IPS-18c (cell line): ENCODE measurements around the gene HMX1.

Experiments
- H3K4me3 ChIP-seq: 2 replicates; pipeline ENCODE4 v1.7.0; 2013; ENCODE audit warnings: low read depth, mild to moderate bottlenecking, low read length, moderate library complexity; ENCODE audit not compliant: insufficient read depth
- H3K9me3 ChIP-seq: one replicate; pipeline ENCODE4 v1.6.1; 2013; ENCODE audit warnings: mild to moderate bottlenecking, low read length, moderate library complexity; ENCODE audit not compliant: control insufficient read depth, insufficient read depth

Gene HMX1

GRCh38 chr4:8897251-8898167 is 25.9 kb upstream of the HMX1 start:
- Histone ChIP-seq H3K4me3 (no peak overlapping the region), H3K9me3 (peaks cover 4% of the 10 kb centered on the region)

DNA sequence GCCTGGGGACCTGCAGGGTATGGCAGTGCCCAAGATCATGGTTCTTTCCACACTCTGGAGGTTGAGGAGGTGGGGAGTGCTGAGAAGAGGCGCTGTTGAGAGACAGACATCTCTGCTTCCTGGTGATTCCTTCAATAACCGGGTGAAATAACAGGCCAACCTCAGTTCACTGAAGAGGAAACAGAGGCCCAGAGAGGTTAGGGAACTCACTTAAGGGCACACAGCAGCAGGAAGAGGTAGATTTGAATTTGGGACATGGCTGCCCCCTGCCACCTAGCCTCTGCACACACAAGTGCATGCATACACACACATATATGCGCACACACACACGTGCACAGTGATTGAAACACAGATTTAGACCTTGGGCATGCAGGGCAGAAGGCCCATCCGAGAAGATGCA is 24.9 kb upstream of the HMX1 start:
- Histone ChIP-seq H3K4me3 (no peak overlapping the region), H3K9me3 (peaks cover 4% of the 10 kb centered on the region)

- Histone ChIP-seq H3K4me3 (no peak overlapping the region), H3K9me3 (peaks cover 4% of the 10 kb centered on the region)
Measured at GRCh38 chr4:8896071-8896470, 24.4 kb upstream of the HMX1 start.

- no peak overlapping the region for H3K4me3 ChIP-seq
- peaks cover 4% of the 10 kb centered on the region for H3K9me3 ChIP-seq
Measured at GRCh38 chr4:8895295-8895694, 23.7 kb upstream of the HMX1 start.

- Histone ChIP-seq H3K4me3 (peak overlapping the region; percentile 49; the same call in 1 of the 2 replicates), H3K9me3 (peaks cover 2% of the 10 kb centered on the region)
Measured at GRCh38 chr4:8894424-8894816, 22.8 kb upstream of the HMX1 start.

GRCh38 chr4:8893624-8894423 is 22.2 kb upstream of the HMX1 start:
- peak overlapping the region; percentile 49 for H3K4me3 ChIP-seq
- peaks cover 2% of the 10 kb centered on the region for H3K9me3 ChIP-seq

DNA sequence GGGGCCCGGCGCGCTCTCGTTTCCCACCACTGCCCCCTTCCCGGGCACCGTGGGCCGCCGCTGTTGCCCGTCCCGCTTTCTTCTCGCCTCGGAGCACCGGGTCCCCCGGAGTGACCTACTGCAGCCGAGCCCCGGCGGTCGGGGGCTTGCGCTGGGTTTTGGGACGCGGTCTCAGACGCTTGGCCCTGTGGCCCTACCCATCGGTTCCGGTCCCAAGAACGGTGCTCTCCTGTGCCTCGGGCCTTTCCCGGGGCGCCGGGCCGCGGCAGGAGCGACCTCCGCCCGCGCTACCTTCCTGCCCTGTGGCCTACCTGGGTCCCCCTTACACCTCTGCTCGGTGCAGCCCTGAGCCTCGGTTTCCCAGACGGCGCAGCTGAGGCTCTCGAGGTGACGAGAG is 21.6 kb upstream of the HMX1 start:
- peak overlapping the region; percentile 49 for H3K4me3 ChIP-seq

DNA sequence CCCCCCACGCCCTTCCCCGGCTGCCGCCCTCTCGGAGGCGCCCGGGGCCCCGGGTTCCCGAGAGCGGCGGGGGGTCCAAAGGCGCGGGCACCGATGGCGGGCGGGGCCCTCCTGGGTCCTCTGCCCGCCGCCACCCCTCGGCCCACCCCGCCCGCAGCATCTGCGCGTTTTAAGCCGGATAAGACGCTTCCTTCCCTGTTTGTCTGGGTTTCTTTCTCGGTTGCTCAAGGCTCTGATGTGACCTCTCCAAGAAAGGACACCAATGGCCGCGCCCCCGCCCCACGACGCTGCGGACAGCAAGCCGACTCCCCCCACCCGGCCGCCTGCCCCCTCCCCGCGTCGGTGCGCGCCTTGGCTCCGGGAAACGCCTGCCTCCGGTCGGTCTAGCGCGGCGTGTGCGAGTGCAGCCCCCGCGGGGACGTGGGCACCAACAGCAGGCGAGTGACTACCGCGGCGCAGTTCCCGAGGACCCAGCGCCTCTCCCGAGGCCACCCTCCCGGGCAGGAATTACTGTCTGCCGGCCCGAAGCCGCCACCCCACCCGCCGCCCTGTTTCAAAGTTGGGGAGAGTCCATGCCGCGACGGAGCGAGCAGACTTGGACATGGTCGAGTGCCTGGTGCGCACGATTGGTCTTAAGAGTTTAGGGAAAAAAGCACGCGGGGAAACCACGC is 21.1 kb upstream of the HMX1 start:
- H3K4me3 ChIP-seq: peak overlapping the region; percentile 49; the same call in 1 of the 2 replicates

More for the DNA sequence above, 21.6 kb upstream of the HMX1 start:
- H3K9me3 ChIP-seq: no peaks in the 10 kb centered on the region

DNA sequence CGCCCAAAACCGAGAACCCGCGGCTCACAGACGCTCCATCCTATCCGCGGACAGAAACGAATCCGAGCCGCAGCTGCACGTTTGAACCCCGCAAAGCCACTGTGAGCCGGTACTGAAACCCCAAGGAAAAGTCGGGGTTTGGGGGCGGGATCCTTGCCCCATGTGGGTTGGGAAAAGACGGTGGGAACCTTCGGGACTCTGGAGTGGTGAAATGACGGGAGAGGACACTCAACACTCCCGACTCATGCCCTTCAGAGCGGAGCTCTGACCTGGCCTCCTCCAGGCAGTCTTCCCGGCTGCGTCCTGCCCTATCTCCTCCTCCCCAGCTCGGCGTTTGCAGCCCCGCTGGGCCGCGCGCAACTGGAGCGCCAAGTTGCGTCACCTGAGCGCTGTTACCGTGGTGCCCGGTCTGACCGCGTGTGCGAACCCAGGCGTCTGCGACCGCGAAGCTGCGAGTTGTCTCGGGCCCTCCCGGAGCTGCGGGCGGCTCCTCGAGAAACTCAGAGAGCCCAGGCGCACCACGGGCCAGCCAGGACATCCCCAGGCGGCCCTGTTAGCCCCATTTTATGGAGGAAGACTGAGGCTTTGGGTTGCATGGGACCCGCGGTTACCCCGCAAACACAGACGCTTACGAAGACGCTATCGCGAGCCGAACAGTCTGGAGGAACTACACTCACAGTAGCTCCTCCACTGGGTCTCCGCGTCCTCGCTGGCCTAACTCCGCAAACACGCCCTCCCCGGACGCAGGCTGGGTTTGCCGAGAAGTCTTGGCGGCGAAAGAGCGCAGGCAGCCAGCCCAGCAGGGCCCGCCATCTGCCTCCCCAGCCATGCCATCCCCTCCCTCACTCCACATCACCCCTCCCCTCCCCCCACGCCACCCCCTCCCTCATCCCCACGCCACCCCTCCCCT is 20.3 kb upstream of the HMX1 start:
- Histone ChIP-seq H3K4me3 (peak overlapping the region; percentile 25), H3K9me3 (peaks cover 2% of the 10 kb centered on the region)

More for the DNA sequence above, 21.1 kb upstream of the HMX1 start:
- H3K9me3 ChIP-seq: no peaks in the 10 kb centered on the region

- H3K9me3 ChIP-seq: peaks cover 2% of the 10 kb centered on the region
- no peak overlapping the region; the same call in none of the 2 replicates for H3K4me3 ChIP-seq
Measured at GRCh38 chr4:8891255-8891645, 19.6 kb upstream of the HMX1 start.

DNA sequence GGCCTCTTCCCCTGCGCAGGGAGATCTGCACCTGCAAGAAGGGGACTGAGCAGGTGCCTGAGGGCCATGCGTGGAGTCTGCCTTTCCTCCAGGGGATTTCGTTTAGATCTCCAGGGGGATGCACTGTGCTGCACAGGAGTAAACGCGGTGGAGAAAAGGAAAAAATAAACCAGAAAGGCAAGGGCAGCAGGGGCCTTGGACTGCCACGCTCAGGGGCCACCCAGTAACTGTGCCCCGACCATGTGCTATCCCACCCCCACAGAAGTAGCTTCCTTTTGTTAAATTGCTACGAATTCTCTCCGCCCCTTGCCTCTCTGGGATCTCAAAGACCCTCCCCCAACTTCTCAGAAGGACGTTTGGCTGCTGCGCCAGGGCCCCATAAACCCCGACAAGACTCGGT is 17.2 kb upstream of the HMX1 start:
- peaks cover 2% of the 10 kb centered on the region for H3K9me3 ChIP-seq

GRCh38 chr4:8886612-8887406 is 15.2 kb upstream of the HMX1 start:
- Histone ChIP-seq H3K4me3 (no peak overlapping the region), H3K9me3 (peaks cover 2% of the 10 kb centered on the region)

More for the DNA sequence above, 17.2 kb upstream of the HMX1 start:
- no peak overlapping the region for H3K4me3 ChIP-seq

- H3K4me3 ChIP-seq: no peak overlapping the region
- peaks cover under 1% of the 10 kb centered on the region for H3K9me3 ChIP-seq
Measured at GRCh38 chr4:8882239-8882638, 10.6 kb upstream of the HMX1 start.

DNA sequence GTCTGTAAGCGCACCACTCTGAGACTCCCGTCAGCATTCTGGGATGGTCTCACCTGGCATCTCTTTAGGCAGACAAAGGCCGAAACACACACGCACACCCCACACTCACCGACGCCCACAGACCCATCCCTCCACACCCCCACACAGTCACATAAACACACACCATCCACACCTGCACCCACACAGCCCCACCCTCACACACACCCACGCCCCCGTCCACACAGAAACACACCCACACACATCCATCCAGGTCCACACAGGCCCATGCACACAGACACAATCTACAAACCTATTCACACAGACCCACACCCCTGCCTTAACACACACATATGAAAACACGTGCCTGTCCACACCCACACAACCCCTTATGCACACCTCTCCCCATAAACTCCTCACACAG is 9.2 kb upstream of the HMX1 start:
- H3K4me3 ChIP-seq: no peak overlapping the region
- H3K9me3 ChIP-seq: no peaks in the 10 kb centered on the region

DNA sequence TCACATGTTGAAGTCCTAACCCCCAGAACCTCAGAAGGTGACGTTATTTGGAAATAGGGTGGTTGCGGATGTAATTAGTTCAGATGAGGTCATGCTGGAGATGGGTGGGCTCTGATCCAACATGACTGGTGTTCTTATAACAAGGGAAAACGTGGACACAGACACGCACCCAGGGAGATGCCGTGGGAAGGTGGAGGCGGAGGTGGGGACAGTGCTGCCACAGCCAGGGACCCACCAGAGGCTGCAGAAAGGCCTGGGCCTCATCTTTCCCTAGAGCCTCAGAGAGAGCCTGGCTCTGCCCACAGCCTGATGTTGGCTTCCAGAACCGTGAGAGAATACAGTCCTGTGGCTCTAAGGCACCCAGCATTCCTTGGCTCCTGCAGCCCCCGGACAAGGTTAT is 7.9 kb upstream of the HMX1 start:
- Histone ChIP-seq H3K9me3 (no peaks in the 10 kb centered on the region), H3K4me3 (no peak overlapping the region)

GRCh38 chr4:8878421-8878820 is 6.8 kb upstream of the HMX1 start:
- no peak overlapping the region for H3K4me3 ChIP-seq
- H3K9me3 ChIP-seq: no peaks in the 10 kb centered on the region
